ENCODE data around the gene MORN1.
A peak's percentile ranks its signal among the peaks of the same experiment; 100 is the strongest.

The MORN1 gene

GRCh38 chr1:2295526-2295925 is 95.8 kb downstream of the MORN1 start:
- Histone ChIP-seq H3K9me2 (replicated peaks; ENCODE audit: low read depth, low read length) (no peaks in the 10 kb centered on the region), H3F3A (ENCODE audit: low read depth) (peaks cover 7% of the 10 kb centered on the region), H2AFZ (ENCODE audit: low read length) (no peak overlapping the region), H3K4me2 (ENCODE audit: low read depth, low read length, poor library complexity, severe bottlenecking) (no peak overlapping the region), H3K36me3 (ENCODE audit: insufficient read depth, low read length) (no peaks in the 10 kb centered on the region), H3K9me3 (ENCODE audit: insufficient read depth, low read depth, low read length) (no peaks in the 10 kb centered on the region), H3K79me2 (ENCODE audit: insufficient read depth, low read length) (peaks cover 90% of the 10 kb centered on the region), H4K20me1 (ENCODE audit: insufficient read depth, low read length, poor library complexity, severe bottlenecking) (peaks cover 21% of the 10 kb centered on the region), H3K4me1 (ENCODE audit: insufficient read depth, low read length, poor library complexity, severe bottlenecking) (peaks cover 51% of the 10 kb centered on the region), H3K9ac (ENCODE audit: low read depth, low read length, poor library complexity, severe bottlenecking) (no peak overlapping the region), H3K4me3 (ENCODE audit: low read length, poor library complexity, severe bottlenecking) (no peak overlapping the region), H3K27me3 (ENCODE audit: insufficient read depth, low read length, poor library complexity, severe bottlenecking) (no peaks in the 10 kb centered on the region)
- no peak for TF ChIP-seq EZH2phosphoT487 (IDR thresholded peaks at IDR 0.05; ENCODE audit: borderline replicate concordance)
- TF ChIP-seq, protein P1, sequence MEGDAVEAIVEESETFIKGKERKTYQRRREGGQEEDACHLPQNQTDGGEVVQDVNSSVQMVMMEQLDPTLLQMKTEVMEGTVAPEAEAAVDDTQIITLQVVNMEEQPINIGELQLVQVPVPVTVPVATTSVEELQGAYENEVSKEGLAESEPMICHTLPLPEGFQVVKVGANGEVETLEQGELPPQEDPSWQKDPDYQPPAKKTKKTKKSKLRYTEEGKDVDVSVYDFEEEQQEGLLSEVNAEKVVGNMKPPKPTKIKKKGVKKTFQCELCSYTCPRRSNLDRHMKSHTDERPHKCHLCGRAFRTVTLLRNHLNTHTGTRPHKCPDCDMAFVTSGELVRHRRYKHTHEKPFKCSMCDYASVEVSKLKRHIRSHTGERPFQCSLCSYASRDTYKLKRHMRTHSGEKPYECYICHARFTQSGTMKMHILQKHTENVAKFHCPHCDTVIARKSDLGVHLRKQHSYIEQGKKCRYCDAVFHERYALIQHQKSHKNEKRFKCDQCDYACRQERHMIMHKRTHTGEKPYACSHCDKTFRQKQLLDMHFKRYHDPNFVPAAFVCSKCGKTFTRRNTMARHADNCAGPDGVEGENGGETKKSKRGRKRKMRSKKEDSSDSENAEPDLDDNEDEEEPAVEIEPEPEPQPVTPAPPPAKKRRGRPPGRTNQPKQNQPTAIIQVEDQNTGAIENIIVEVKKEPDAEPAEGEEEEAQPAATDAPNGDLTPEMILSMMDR (conservative IDR thresholded peaks at IDR 0.05; ENCODE audit: low read length), result no peak

- Histone ChIP-seq H3K36me3 (ENCODE audit: insufficient read depth, low read length) (no peaks in the 10 kb centered on the region), H2AFZ (ENCODE audit: low read length) (no peak overlapping the region), H3K4me3 (ENCODE audit: low read length, poor library complexity, severe bottlenecking) (no peak overlapping the region), H3K9ac (ENCODE audit: low read depth, low read length, poor library complexity, severe bottlenecking) (no peak overlapping the region), H3K4me1 (ENCODE audit: insufficient read depth, low read length, poor library complexity, severe bottlenecking) (peaks cover 51% of the 10 kb centered on the region), H3F3A (ENCODE audit: low read depth) (no peaks in the 10 kb centered on the region), H3K27me3 (ENCODE audit: insufficient read depth, low read length, poor library complexity, severe bottlenecking) (no peaks in the 10 kb centered on the region), H3K79me2 (ENCODE audit: insufficient read depth, low read length) (peaks cover 94% of the 10 kb centered on the region), H3K9me3 (ENCODE audit: insufficient read depth, low read depth, low read length) (no peaks in the 10 kb centered on the region), H3K9me2 (replicated peaks; ENCODE audit: low read depth, low read length) (no peaks in the 10 kb centered on the region), H3K4me2 (ENCODE audit: low read depth, low read length, poor library complexity, severe bottlenecking) (peak overlapping the region; percentile 20), H4K20me1 (ENCODE audit: insufficient read depth, low read length, poor library complexity, severe bottlenecking) (peaks cover 26% of the 10 kb centered on the region)
- TF ChIP-seq, protein P1 (conservative IDR thresholded peaks at IDR 0.05; ENCODE audit: low read length), result no peak
- TF ChIP-seq EZH2phosphoT487 (IDR thresholded peaks at IDR 0.05; ENCODE audit: borderline replicate concordance), result no peak
These were observed 96.7 kb downstream of the MORN1 start for GRCh38 chr1:2294725-2295078.

DNA sequence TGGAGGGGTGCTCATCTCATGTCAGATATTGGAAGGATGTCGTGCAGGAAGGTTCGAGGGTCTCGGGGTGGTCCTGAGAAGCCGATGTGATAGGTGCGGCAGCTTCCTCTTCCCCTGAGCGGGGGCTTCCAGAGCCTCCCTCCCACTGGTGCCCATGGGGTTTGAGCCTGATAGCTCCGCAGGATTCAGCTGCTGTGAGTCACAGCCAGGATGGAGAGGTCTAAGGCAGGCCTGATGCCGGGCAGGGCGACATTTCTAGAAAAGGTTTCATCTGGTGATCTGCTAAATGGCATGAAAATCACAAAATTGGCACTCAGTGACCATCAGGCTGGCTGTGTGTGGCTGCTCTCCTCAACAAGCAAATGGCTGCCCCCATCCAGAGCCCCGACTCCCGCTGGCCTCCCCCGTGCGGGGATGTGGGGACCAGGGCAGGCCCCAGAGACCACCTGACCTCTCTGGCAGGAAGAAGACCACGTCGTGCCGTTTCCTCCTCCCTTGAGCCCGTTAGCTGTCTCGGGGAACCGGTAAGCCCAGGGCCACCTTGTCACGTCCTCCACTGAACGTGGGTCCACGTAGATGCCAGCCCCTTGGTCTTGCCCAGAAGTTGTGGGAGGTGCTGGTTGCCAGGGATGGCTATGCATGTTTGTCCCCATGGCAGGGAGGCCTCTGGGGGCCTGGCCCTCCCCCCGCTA is 97.2 kb downstream of the MORN1 start:
- Histone ChIP-seq H3K9ac (ENCODE audit: low read depth, low read length, poor library complexity, severe bottlenecking) (no peak overlapping the region), H2AFZ (ENCODE audit: low read length) (no peak overlapping the region), H3K4me2 (ENCODE audit: low read depth, low read length, poor library complexity, severe bottlenecking) (peak overlapping the region; percentile 20), H3K4me1 (ENCODE audit: insufficient read depth, low read length, poor library complexity, severe bottlenecking) (peaks cover 48% of the 10 kb centered on the region), H3K9me3 (ENCODE audit: insufficient read depth, low read depth, low read length) (no peaks in the 10 kb centered on the region), H3K27me3 (ENCODE audit: insufficient read depth, low read length, poor library complexity, severe bottlenecking) (no peaks in the 10 kb centered on the region), H3K36me3 (ENCODE audit: insufficient read depth, low read length) (no peaks in the 10 kb centered on the region), H3K4me3 (ENCODE audit: low read length, poor library complexity, severe bottlenecking) (no peak overlapping the region), H3K9me2 (replicated peaks; ENCODE audit: low read depth, low read length) (no peaks in the 10 kb centered on the region), H3F3A (ENCODE audit: low read depth) (no peaks in the 10 kb centered on the region), H4K20me1 (ENCODE audit: insufficient read depth, low read length, poor library complexity, severe bottlenecking) (peaks cover 27% of the 10 kb centered on the region), H3K79me2 (ENCODE audit: insufficient read depth, low read length) (peaks cover 92% of the 10 kb centered on the region)
- TF ChIP-seq, protein P1 (conservative IDR thresholded peaks at IDR 0.05; ENCODE audit: low read length), result no peak
- no peak for TF ChIP-seq EZH2phosphoT487 (IDR thresholded peaks at IDR 0.05; ENCODE audit: borderline replicate concordance)
